Measurements from ENCODE around the gene PPL.
"Not testable (repeated sequence)": the region's sequence is repeated elsewhere in the genome, so short reads cannot be mapped to it uniquely, and the experiment has no call there.

PPL gene

GRCh38 chr16:4904942-4905615 lies 31.9 kb downstream of the PPL start:
- DNase-seq = no peak

- DNase-seq = no peak
These were observed 32.6 kb downstream of the PPL start for GRCh38 chr16:4904108-4904941.

- DNase-seq = no peak
These were observed 34.9 kb downstream of the PPL start for GRCh38 chr16:4902038-4902437.

GRCh38 chr16:4900750-4901149 lies 36.2 kb downstream of the PPL start:
- DNase-seq = no peak

- no peak for DNase-seq
These were observed 36.9 kb downstream of the PPL start for GRCh38 chr16:4900036-4900435.

GRCh38 chr16:4899474-4899846 lies 37.5 kb downstream of the PPL start:
- no peak for DNase-seq

GRCh38 chr16:4898811-4899473 lies 38.0 kb downstream of the PPL start:
- no peak for DNase-seq

GRCh38 chr16:4897328-4897727 lies 39.6 kb downstream of the PPL start:
- DNase-seq = no peak

GRCh38 chr16:4896761-4897160 lies 40.2 kb downstream of the PPL start:
- not testable (repeated sequence) for DNase-seq

GRCh38 chr16:4895366-4895765 lies 41.6 kb downstream of the PPL start:
- DNase-seq = no peak

- DNase-seq = no peak
These were observed 42.4 kb downstream of the PPL start for GRCh38 chr16:4894276-4895150.

- DNase-seq = no peak
These were observed 43.7 kb downstream of the PPL start for GRCh38 chr16:4893103-4893862.

GRCh38 chr16:4892361-4893102 lies 44.4 kb downstream of the PPL start:
- no peak for DNase-seq

- DNase-seq = no peak
These were observed 45.1 kb downstream of the PPL start for GRCh38 chr16:4891886-4892216.

- no peak for DNase-seq
These were observed 45.7 kb downstream of the PPL start for GRCh38 chr16:4891097-4891885.

GRCh38 chr16:4890686-4891085 lies 46.3 kb downstream of the PPL start:
- no peak for DNase-seq

GRCh38 chr16:4890026-4890425 lies 46.9 kb downstream of the PPL start:
- DNase-seq = no peak

GRCh38 chr16:4888428-4889135 lies 48.4 kb downstream of the PPL start:
- DNase-seq = no peak

- DNase-seq = no peak
These were observed 50.8 kb downstream of the PPL start for GRCh38 chr16:4886151-4886550.

Data from NCI-H2081 treated with DMSO at 0.1 percent for 48 hours (cell line).